KMS-11 (cell line): ENCODE data around the gene SLC26A1.

ENCODE experiments used
- H2AFZ ChIP-seq: fragments of 200-600 bp; sonication (generic); 2 replicates; pipeline ENCODE4 v1.6.1; 2016; ENCODE audit warnings: antibody characterized with exemption, mixed run types, low read depth
- H3K27ac ChIP-seq: fragments of 200-600 bp; sonication (generic); 2 replicates; pipeline ENCODE4 v1.6.1; 2016; ENCODE audit warnings: mild to moderate bottlenecking, mixed run types
- H3K27me3 ChIP-seq: fragments of 200-600 bp; sonication (generic); 2 replicates; pipeline ENCODE4 v1.6.1; 2017; ENCODE audit warnings: mild to moderate bottlenecking, low read depth, mixed run types, moderate library complexity; ENCODE audit not compliant: insufficient read depth
- H3K36me3 ChIP-seq: fragments of 200-600 bp; sonication (generic); 2 replicates; pipeline ENCODE4 v1.6.1; 2017; ENCODE audit warnings: mild to moderate bottlenecking, mixed run types; ENCODE audit not compliant: insufficient read depth
- H3K4me1 ChIP-seq: fragments of 200-600 bp; sonication (generic); 2 replicates; pipeline ENCODE4 v1.6.1; 2016; ENCODE audit warnings: mild to moderate bottlenecking, low read depth, mixed run types; ENCODE audit not compliant: poor library complexity, severe bottlenecking
- H3K4me2 ChIP-seq: fragments of 200-600 bp; sonication (generic); 2 replicates; pipeline ENCODE4 v1.7.0; 2016; ENCODE audit warnings: mild to moderate bottlenecking, mixed run types
- H3K4me3 ChIP-seq: fragments of 200-600 bp; sonication (generic); IDR thresholded peaks from 2 replicates; pipeline ENCODE4 v1.6.1; 2017; ENCODE audit warnings: low read depth, low read length, mixed read lengths; ENCODE audit not compliant: insufficient read depth
- H3K79me2 ChIP-seq: fragments of 200-600 bp; sonication (generic); 2 replicates; pipeline ENCODE4 v1.6.1; 2016; ENCODE audit warnings: low read depth, mixed run types; ENCODE audit not compliant: insufficient read depth
- H3K9ac ChIP-seq: fragments of 200-600 bp; sonication (generic); 2 replicates; pipeline ENCODE4 v1.6.1; 2016; ENCODE audit warnings: mild to moderate bottlenecking, mixed run types
- H4K20me1 ChIP-seq: fragments of 200-600 bp; sonication (generic); 2 replicates; pipeline ENCODE4 v1.6.1; 2016; ENCODE audit warnings: mild to moderate bottlenecking, mixed run types; ENCODE audit not compliant: insufficient read depth
- CTCF ChIP-seq: fragments of 200-600 bp; sonication (generic); conservative IDR thresholded peaks from 2 replicates; pipeline ENCODE4 v1.6.1; 2017; ENCODE audit warnings: low read depth, mild to moderate bottlenecking, antibody characterized with exemption, low read length, moderate library complexity, mixed read lengths

The SLC26A1 gene

GRCh38 chr4:1012034-1012739 is 19.0 kb upstream of the SLC26A1 start:
- Histone ChIP-seq H3K36me3 (no peaks in the 10 kb centered on the region), H4K20me1 (no peaks in the 10 kb centered on the region), H3K79me2 (no peaks in the 10 kb centered on the region), H3K27ac (no peak overlapping the region), H3K4me2 (no peak overlapping the region; the same call in 1 of the 2 replicates), H3K4me3 (no peak overlapping the region), H3K4me1 (no peaks in the 10 kb centered on the region), H3K27me3 (peaks cover 13% of the 10 kb centered on the region; the same call in 1 of the 2 replicates), H3K9ac (peak overlapping the region; percentile 30; the same call in 1 of the 2 replicates), H2AFZ (peak overlapping the region; percentile 47; the same call in 1 of the 2 replicates)
- no peak for TF ChIP-seq CTCF

GRCh38 chr4:1011666-1012033 is 18.4 kb upstream of the SLC26A1 start:
- no peaks in the 10 kb centered on the region for H3K4me1 ChIP-seq
- H4K20me1 ChIP-seq = no peaks in the 10 kb centered on the region
- H3K4me2 ChIP-seq = no peak overlapping the region
- H3K27me3 ChIP-seq = peaks cover 13% of the 10 kb centered on the region; the same call in 1 of the 2 replicates
- no peak for TF ChIP-seq CTCF
- no peaks in the 10 kb centered on the region for H3K36me3 ChIP-seq
- no peak overlapping the region for H3K9ac ChIP-seq
- no peaks in the 10 kb centered on the region for H3K79me2 ChIP-seq
- H3K27ac ChIP-seq = no peak overlapping the region
- H2AFZ ChIP-seq = no peak overlapping the region
- no peak overlapping the region for H3K4me3 ChIP-seq

GRCh38 chr4:1011022-1011665 is 17.9 kb upstream of the SLC26A1 start, which contains the start of gene FGFRL1:
Gene FGFRL1, plus strand, starts transcription at chr4:1011626. Its CDS starts 860 bp downstream, at chr4:1012486.
- H4K20me1 ChIP-seq = no peaks in the 10 kb centered on the region
- peak within 1 kb of the TSS; percentile 47; the same call in 1 of the 2 replicates for H2AFZ ChIP-seq
- H3K79me2 ChIP-seq = no peaks in the 10 kb centered on the region
- H3K4me1 ChIP-seq = no peaks in the 10 kb centered on the region
- H3K4me3 ChIP-seq = no peak within 1 kb of the TSS
- H3K4me2 ChIP-seq = no peak within 1 kb of the TSS
- H3K9ac ChIP-seq = peak within 1 kb of the TSS; percentile 30; the same call in 1 of the 2 replicates
- H3K27ac ChIP-seq = no peak within 1 kb of the TSS
- peaks cover 13% of the 10 kb centered on the region; the same call in 1 of the 2 replicates for H3K27me3 ChIP-seq
- TF ChIP-seq CTCF = no peak
- H3K36me3 ChIP-seq = no peaks in the 10 kb centered on the region

- no peak for TF ChIP-seq CTCF
- H3K4me1 ChIP-seq = no peaks in the 10 kb centered on the region
- no peak overlapping the region for H3K27ac ChIP-seq
- no peaks in the 10 kb centered on the region for H3K79me2 ChIP-seq
- no peak overlapping the region; the same call in 1 of the 2 replicates for H2AFZ ChIP-seq
- H3K27me3 ChIP-seq = peaks cover 13% of the 10 kb centered on the region; the same call in 1 of the 2 replicates
- 0 out of 2 replicates have a peak overlapping the region, but pooled peaks have one; percentile 17 for H3K4me2 ChIP-seq
- no peak overlapping the region for H3K4me3 ChIP-seq
- no peaks in the 10 kb centered on the region for H3K36me3 ChIP-seq
- H4K20me1 ChIP-seq = no peaks in the 10 kb centered on the region
- H3K9ac ChIP-seq = no peak overlapping the region
Observed at GRCh38 chr4:1010395-1011021, 17.3 kb upstream of the SLC26A1 start.
